SK-N-MC (cell line): ENCODE results near the gene RNF214.
"Not testable (repeated sequence)": the region's sequence is repeated elsewhere in the genome, so short reads cannot be mapped to it uniquely, and the experiment has no call there.

Experiments used
- DNase-seq: peaks from one replicate; pipeline ENCODE4 v3.0.0-alpha.2; 2011; ENCODE audit warnings: low read depth, low spot score
- H3K27ac ChIP-seq: fragments of 200-600 bp; sonication (generic); 2 replicates; pipeline ENCODE4 v1.5.1; 2016; ENCODE audit warnings: mixed run types
- H3K36me3 ChIP-seq: fragments of 200-600 bp; sonication (generic); 2 replicates; pipeline ENCODE4 v1.6.1; 2017; ENCODE audit warnings: antibody characterized with exemption, low read length, mixed read lengths; ENCODE audit not compliant: insufficient read depth
- H3K4me3 ChIP-seq: fragments of 200-600 bp; sonication (generic); 2 replicates; pipeline ENCODE4 v1.5.1; 2016
- H3K9ac ChIP-seq: fragments of 200-600 bp; sonication (generic); 2 replicates; pipeline ENCODE4 v1.8.0; 2017; ENCODE audit warnings: mixed run types, mixed read lengths; ENCODE audit not compliant: insufficient read length
- H3K9me3 ChIP-seq: fragments of 200-600 bp; sonication (generic); 2 replicates; pipeline ENCODE4 v1.6.1; 2017; ENCODE audit warnings: low read depth, mild to moderate bottlenecking, antibody characterized with exemption, low read length, moderate library complexity, mixed read lengths
- EZH2 ChIP-seq: fragments of 200-600 bp; sonication (generic); IDR thresholded peaks from one replicate; pipeline ENCODE4 v1.6.1; 2017; ENCODE audit warnings: antibody characterized with exemption
- FOXP2 ChIP-seq: optimal IDR thresholded peaks from 2 replicates; pipeline ENCODE3; 2011; ENCODE audit warnings: mild to moderate bottlenecking, moderate library complexity; ENCODE audit not compliant: insufficient read depth; ENCODE audit errors: extremely low read length, control extremely low read depth
- POLR2AphosphoS5 ChIP-seq: IDR thresholded peaks from 2 replicates; pipeline ENCODE4 v1.6.1; 2012; ENCODE audit warnings: mild to moderate bottlenecking, low read depth, low read length, borderline replicate concordance

RNF214 gene

GRCh38 chr11:117238221-117238620 lies 5.8 kb downstream of the RNF214 start:
- no peak for DNase-seq
- no peak overlapping the region for H3K27ac ChIP-seq

GRCh38 chr11:117239295-117239694 lies 6.8 kb downstream of the RNF214 start:
- TF ChIP-seq EZH2 (no peak), FOXP2 (no peak), POLR2AphosphoS5 (no peak)

More at GRCh38 chr11:117238221-117238620, 5.8 kb downstream of the RNF214 start:
- no peak overlapping the region for H3K4me3 ChIP-seq
- H3K36me3 ChIP-seq: peaks cover 29% of the 10 kb centered on the region
- H3K9me3 ChIP-seq: no peaks in the 10 kb centered on the region
- no peak for TF ChIP-seq EZH2
- no peak overlapping the region for H3K9ac ChIP-seq

GRCh38 chr11:117248341-117248740 lies 15.9 kb downstream of the RNF214 start:
- Histone ChIP-seq H3K9me3 (no peaks in the 10 kb centered on the region), H3K27ac (no peak overlapping the region), H3K9ac (no peak overlapping the region), H3K36me3 (peaks cover 52% of the 10 kb centered on the region), H3K4me3 (no peak overlapping the region)
- TF ChIP-seq POLR2AphosphoS5 (no peak), FOXP2 (no peak), EZH2 (no peak)
- no peak for DNase-seq

More at GRCh38 chr11:117239295-117239694, 6.8 kb downstream of the RNF214 start:
- Histone ChIP-seq H3K27ac (no peak overlapping the region), H3K9ac (no peak overlapping the region), H3K9me3 (no peaks in the 10 kb centered on the region), H3K4me3 (no peak overlapping the region), H3K36me3 (peaks cover 36% of the 10 kb centered on the region)
- DNase-seq: no peak

- Histone ChIP-seq H3K36me3 (peaks cover 44% of the 10 kb centered on the region), H3K4me3 (no peak overlapping the region)
Measured at GRCh38 chr11:117249571-117249970, 17.1 kb downstream of the RNF214 start.

GRCh38 chr11:117251506-117251905 lies 19.0 kb downstream of the RNF214 start:
- H3K9me3 ChIP-seq: no peaks in the 10 kb centered on the region
- peaks cover 35% of the 10 kb centered on the region for H3K36me3 ChIP-seq
- TF ChIP-seq POLR2AphosphoS5: no peak
- no peak for TF ChIP-seq FOXP2
- TF ChIP-seq EZH2: no peak

More at GRCh38 chr11:117249571-117249970, 17.1 kb downstream of the RNF214 start:
- H3K9me3 ChIP-seq: no peaks in the 10 kb centered on the region
- no peak overlapping the region for H3K27ac ChIP-seq
- TF ChIP-seq EZH2 (no peak), FOXP2 (no peak), POLR2AphosphoS5 (no peak)
- H3K9ac ChIP-seq: no peak overlapping the region
- no peak for DNase-seq

GRCh38 chr11:117255966-117256365 lies 23.5 kb downstream of the RNF214 start:
- DNase-seq: no peak
- Histone ChIP-seq H3K36me3 (peaks cover 24% of the 10 kb centered on the region), H3K4me3 (no peak overlapping the region), H3K9ac (no peak overlapping the region), H3K9me3 (no peaks in the 10 kb centered on the region), H3K27ac (no peak overlapping the region)
- no peak for TF ChIP-seq POLR2AphosphoS5
- no peak for TF ChIP-seq FOXP2
- no peak for TF ChIP-seq EZH2

More at GRCh38 chr11:117251506-117251905, 19.0 kb downstream of the RNF214 start:
- Histone ChIP-seq H3K9ac (no peak overlapping the region), H3K27ac (no peak overlapping the region), H3K4me3 (no peak overlapping the region)
- DNase-seq: no peak

GRCh38 chr11:117256573-117256972 lies 24.1 kb downstream of the RNF214 start:
- Histone ChIP-seq H3K4me3 (no peak overlapping the region), H3K9me3 (no peaks in the 10 kb centered on the region), H3K36me3 (peaks cover 27% of the 10 kb centered on the region), H3K27ac (no peak overlapping the region), H3K9ac (no peak overlapping the region)
- no peak for TF ChIP-seq EZH2
- TF ChIP-seq POLR2AphosphoS5: no peak
- TF ChIP-seq FOXP2: no peak
- DNase-seq: no peak

- Histone ChIP-seq H3K4me3 (no peak overlapping the region), H3K9me3 (no peaks in the 10 kb centered on the region), H3K27ac (no peak overlapping the region), H3K36me3 (peaks cover 42% of the 10 kb centered on the region), H3K9ac (no peak overlapping the region)
- DNase-seq: no peak
- TF ChIP-seq POLR2AphosphoS5 (no peak), FOXP2 (no peak), EZH2 (no peak)
Measured at GRCh38 chr11:117258576-117258975, 26.1 kb downstream of the RNF214 start.

GRCh38 chr11:117259417-117259816 lies 26.9 kb downstream of the RNF214 start:
- no peaks in the 10 kb centered on the region for H3K9me3 ChIP-seq

GRCh38 chr11:117264624-117265323 lies 32.3 kb downstream of the RNF214 start:
- H3K27ac ChIP-seq, H3K9ac ChIP-seq, H3K4me3 ChIP-seq, H3K9me3 ChIP-seq, DNase-seq: not testable (repeated sequence)
- H3K36me3 ChIP-seq: peaks cover 39% of the 10 kb centered on the region

More at GRCh38 chr11:117259417-117259816, 26.9 kb downstream of the RNF214 start:
- Histone ChIP-seq H3K36me3 (peaks cover 47% of the 10 kb centered on the region), H3K4me3 (no peak overlapping the region), H3K27ac (0 out of 2 replicates have a peak overlapping the region, but pooled peaks have one; percentile 53), H3K9ac (no peak overlapping the region)
- TF ChIP-seq EZH2: no peak
- no peak for TF ChIP-seq FOXP2
- no peak for TF ChIP-seq POLR2AphosphoS5
- no peak for DNase-seq
